ENCODE results near the gene CLPTM1L.
"Not testable (repeated sequence)": the region's sequence is repeated elsewhere in the genome, so short reads cannot be mapped to it uniquely, and the experiment has no call there.

GRCh38 chr5:1339818-1340210, 5.1 kb downstream of the CLPTM1L start:
- TF ChIP-seq CTCF, POLR2A (IDR thresholded peaks at IDR 0.05): not testable (repeated sequence)

Data from adrenal gland (tissue), 5 donors.